A673 (cell line): Measurements from ENCODE around the gene WFS1.

Source experiments
- CTCF ChIP-seq: fragments of 300-800, 200-600 bp; sonication (generic); conservative IDR thresholded peaks from 2 replicates; pipeline ENCODE4 v1.5.1; 2017; ENCODE audit warnings: low read depth, mild to moderate bottlenecking, antibody characterized with exemption, low read length, moderate library complexity, mixed read lengths
- EZH2 ChIP-seq: fragments of 200-600 bp; sonication (generic); IDR thresholded peaks from 2 replicates; pipeline ENCODE4 v1.6.1; 2017; ENCODE audit warnings: borderline replicate concordance, low read depth, mild to moderate bottlenecking, mixed read lengths, antibody characterized with exemption, low read length; ENCODE audit not compliant: poor library complexity, severe bottlenecking

- no peak for TF ChIP-seq CTCF
- TF ChIP-seq EZH2 = no peak
Observed at GRCh38 chr4:6251365-6251764, 18.3 kb upstream of the WFS1 start.
